ENCODE results near the gene ZNG1F. TPM values are rescaled to one million over a fixed set of nuclear protein-coding genes. Genes with fewer than 3 reads are reported as not detected.
"Not testable (repeated sequence)": the region's sequence is repeated elsewhere in the genome, so short reads cannot be mapped to it uniquely, and the experiment has no call there.

ZNG1F gene
- total RNA-seq, 4 donors from 2014 or later = 6.8 to 13.8 (median 8.7) TPM

- WGBS, 2 donors = 76 to 77% methylated on average over 3 of the region's 3 CpGs
- DNase-seq (ENCODE audit: low spot score in 2 of 2); intact Hi-C loops (cut with DNase I; ENCODE audit: low total_unique reads): not testable (repeated sequence)
Measured at GRCh38 chr9:41086215-41086614, 102.9 kb downstream of the ZNG1F start.

GRCh38 chr9:41082358-41082757, 106.8 kb downstream of the ZNG1F start:
- intact Hi-C loops (cut with DNase I; ENCODE audit: low total_unique reads); DNase-seq (ENCODE audit: low spot score in 2 of 2); H3K4me3 ChIP-seq (ENCODE audit: low read depth, poor library complexity, severe bottlenecking): not testable (repeated sequence)
- WGBS, 2 donors = 58 to 60% methylated on average over 4 of the region's 4 CpGs

More at GRCh38 chr9:41086215-41086614, 102.9 kb downstream of the ZNG1F start:
- not testable (repeated sequence) for H3K4me3 ChIP-seq (ENCODE audit: low read depth, poor library complexity, severe bottlenecking)

Small RNA genes lying within 50 kb of the gene (microRNA-seq; reads per million reads assigned to microRNA genes)
- 0 reads per million in 2 donors for gene MIR4477A (ENCODE audit: borderline number of aligned reads in 1 of 2, borderline replicate concordance in 2 of 2)

Other genes starting within 250 kb of the ZNG1F start
- gene FOXD4L6, start 60.6 kb downstream of the ZNG1F start, total RNA-seq = not detected

All from lower leg skin (tissue), 4 donors.